NCI-H748 (cell line): ENCODE data around the gene ABHD12B.

Experiments
- DNase-seq: peaks from one replicate; lab custom pipeline; 2025; ENCODE audit not compliant: unreplicated experiment; lab: John Stamatoyannopoulos, UW

The ABHD12B gene, protein sequence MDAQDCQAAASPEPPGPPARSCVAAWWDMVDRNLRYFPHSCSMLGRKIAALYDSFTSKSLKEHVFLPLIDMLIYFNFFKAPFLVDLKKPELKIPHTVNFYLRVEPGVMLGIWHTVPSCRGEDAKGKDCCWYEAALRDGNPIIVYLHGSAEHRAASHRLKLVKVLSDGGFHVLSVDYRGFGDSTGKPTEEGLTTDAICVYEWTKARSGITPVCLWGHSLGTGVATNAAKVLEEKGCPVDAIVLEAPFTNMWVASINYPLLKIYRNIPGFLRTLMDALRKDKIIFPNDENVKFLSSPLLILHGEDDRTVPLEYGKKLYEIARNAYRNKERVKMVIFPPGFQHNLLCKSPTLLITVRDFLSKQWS

GRCh38 chr14:50871914-50872732 lies at the start of gene ABHD12B:
TSS of gene ABHD12B (plus strand) at chr14:50872053. CDS start at chr14:50872175, 122 bp downstream.
- no peak for DNase-seq

DNA sequence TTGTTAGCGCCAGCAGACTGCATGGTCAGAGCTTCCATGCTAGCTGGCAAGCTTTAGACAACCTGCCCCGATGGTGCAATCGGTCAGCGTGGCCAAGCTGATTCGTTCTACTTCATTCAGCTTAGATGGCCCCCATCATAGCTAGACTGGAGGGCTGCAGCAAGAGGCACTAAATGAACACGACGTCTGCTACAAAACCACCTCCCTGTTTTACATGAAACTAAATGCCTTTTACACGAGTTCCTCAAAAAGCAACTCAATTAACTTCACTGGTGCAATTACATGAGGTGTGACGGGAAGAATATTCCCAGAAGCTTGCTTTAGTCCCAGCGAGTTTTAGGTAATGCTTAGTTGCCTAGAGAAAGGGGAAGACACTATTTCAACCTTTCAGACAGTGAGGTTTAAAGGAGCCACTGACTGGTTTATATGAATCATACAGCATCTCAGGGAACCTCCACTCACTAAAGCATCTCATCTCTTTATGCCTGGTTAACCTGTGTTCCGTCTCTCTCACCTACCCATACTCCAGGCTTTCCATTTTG lies 49.3 kb upstream of the ABHD12B start:
- DNase-seq: no peak

DNA sequence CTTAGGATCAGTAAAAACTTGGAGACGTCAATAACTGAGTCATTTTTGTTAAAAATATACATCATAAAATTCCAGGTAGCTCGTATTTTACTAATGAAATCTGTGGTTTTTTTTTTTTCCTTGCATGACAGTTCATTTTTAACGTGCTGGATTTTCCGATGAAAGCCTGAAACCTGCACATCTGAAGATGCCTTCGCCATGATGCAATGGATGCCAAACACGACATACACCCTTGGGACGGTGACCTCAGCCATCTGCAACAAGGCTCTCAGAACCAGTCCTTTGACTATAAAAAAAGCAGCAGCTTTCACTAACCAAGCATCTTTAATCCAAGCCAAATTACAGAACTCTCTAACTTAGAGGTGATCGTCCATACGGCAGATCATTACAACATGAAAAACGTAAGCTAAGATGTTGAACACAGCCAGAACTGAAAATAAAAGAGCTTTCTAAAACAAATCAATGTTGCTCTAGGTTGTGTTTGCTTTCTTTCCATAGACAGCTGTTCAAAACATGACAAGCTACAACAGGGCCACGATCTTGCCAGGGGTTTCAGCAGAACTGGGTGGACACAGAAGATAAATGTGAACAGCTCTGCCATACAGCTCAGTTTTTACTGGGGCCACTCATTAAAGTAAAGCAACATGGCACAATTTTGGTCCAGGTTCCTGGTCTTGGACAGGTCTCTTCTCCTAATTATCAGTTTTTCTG lies 48.6 kb upstream of the ABHD12B start:
- DNase-seq: no peak

DNA sequence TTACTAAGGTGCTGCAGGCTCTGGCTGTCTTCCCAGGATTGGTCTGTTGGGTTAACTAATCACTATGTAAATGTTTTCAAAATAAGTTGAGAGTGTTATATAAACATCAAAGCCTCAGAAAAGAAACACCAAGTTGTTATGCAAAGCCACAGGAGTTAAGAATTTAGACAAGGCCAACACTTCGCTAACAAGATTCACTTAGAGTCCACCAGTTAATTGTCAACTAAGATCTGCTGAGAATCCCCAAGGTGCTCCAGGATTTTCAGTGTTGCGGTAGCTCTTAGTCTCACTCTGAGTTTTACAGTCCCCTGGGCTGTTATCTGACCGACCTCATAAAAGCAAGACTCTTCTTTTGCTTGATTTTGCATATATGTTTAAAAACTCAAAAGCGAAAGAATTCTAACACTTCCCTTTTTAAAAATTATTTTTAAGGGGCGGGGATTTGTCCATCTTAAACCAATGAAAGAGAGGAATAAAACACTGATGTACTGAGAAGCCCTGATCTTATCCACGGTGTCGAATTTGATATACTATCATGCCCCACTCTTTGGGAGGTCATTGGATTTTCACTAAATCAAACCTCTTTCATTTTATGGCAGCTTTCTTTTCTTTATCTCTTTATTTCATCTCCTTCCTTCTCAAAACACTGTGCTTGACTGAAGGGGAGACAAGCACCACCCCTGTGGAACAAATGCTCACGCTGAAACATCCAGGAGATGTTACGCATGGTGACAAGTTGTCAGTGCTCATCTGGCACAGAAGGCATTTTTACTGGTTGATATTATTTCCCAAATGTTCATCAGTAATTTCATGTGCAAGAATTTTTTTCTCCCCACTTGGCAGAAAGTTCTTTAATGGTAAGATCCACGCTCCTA lies 47.9 kb upstream of the ABHD12B start:
- DNase-seq: no peak

DNA sequence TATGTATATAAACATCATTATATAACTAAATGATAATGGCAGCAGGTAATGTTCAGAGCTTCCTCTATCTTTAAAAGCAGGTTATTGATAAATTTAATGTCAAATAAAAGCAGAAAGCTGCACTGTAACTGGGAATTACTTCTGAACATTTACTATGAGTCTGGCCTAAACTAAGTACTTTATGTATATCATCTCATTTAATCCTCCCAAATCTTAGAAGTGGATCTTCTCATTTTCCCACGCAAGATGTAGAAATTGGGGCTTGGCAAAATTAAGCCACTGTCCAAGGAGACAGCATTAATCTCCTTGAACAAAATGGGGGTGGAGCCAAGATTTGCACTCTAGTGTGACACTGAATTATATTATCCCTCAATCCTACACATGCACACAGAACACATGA lies 46.5 kb upstream of the ABHD12B start:
- DNase-seq: no peak

DNA sequence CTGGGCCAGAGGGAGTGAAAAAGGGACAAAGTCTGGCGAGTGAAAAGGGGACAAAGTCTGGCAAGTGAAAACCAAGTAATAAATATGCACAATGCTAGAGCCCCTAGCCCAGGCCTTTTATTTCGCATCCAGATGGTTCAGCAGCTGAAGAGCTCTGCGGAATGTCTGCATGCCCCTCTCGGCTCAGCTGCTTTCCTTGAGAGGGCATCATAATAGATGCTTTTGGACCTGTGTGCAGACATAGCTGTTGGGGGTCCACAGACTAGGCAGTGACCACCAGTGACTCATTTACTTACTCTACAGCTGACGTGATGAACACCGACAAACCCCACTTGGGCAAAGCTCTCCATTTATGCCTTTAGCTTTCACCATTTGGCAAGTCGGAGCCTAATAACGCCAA lies 45.2 kb upstream of the ABHD12B start:
- DNase-seq: no peak

DNA sequence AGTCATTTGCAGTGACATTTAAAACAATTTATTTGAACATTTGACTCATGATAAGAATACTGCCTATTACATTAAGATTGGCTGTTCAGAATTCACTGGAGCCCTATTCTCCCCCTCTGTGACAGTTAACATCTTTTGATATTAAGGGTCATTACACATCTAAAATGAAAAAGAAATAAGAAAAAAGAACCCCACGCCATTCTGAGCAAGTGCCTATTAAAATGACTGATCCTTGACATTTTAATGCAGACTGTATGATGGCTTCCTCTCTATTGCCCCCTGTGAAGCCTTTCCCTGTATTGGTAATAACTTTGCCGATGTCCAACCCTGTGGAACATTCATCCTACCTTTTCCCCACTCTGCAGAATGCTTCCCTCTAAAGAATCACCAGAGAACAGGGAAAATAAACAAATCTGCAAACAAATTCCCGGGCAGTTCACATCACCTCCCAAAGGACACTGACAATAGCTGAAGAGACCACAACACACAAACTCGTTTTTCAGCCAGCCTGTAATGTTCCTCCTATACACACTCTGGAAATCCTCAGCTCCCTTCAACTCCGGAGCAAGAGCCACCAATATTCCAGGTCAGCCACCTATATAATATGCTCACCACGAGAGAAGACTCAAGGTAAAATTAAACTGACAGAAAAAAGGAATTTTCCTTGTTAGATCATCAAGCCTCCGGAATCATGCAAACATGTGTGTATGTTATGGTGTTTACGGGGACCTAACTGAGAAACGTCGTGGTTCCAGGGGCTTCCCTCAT lies 42.9 kb upstream of the ABHD12B start:
- peak; percentile 32 for DNase-seq

DNA sequence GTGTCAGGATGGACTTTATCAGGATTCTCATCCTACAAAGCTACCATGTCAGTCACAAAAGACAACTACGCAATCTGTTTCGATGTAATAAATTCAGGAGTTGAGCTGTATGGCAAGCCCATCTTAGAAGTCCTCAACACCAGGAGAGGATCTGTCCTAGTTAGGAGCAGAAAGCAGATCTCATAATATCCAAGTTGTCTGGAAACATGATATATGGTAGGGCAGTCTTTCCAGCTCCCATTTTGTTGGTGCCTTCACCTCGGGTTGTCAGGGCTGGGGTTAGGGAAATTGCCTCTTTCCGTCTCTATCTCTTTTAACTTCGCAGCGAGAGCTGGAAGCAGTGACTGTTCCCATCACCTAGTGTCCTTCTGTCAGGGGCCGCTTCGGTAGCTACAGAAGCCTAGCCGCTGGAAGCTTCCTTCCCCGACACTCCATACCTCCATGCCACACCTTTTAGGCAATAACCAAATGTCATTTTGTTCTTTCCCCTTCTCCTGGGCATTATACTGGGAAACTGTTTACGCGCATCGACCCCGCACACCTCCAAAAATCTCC lies 42.3 kb upstream of the ABHD12B start:
- DNase-seq: peak; percentile 52

DNA sequence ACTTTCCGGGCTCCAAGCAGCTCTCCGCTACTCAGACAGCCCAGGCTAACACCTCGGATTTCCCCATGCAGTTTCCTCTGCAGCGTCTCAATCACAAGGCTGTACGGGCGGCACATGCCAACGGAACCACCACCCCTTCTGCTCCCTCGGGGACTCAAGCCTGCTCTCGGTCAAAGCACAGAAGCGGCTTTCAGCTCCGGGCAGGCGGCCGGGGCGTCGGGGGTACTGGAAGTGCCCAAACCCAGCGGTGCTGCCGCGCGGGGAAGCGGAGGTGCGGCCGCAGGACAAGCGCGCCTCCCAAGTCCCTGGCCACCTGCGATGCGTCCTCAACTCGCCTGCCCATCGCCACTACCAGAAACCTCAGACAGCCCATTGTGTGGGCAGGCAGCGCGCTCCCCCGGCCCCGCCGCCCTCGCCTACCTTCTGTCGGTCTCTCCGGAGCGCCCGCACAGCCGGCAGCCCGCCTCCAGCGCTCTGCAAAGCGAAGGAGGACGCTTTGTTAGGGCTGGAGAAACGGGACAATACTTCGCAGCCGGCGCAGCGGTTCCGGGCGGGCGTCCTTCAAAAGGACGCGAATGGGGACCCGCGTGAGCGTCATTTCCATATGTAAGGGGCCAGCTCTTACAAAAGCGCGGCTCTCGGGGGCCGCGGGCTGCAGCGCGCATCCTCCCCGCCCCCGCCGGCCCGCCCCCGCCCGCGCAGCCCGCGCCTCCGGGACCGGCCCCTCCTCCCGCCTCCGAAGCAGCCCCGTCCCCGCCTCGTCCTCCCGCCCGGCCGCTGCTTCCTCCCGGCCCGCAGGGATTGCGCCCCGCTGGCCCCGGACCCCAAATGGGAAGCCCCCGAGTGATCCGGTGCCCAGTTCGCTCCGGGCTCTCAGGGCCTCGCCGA lies 41.6 kb upstream of the ABHD12B start:
- DNase-seq: peak; percentile 87

DNA sequence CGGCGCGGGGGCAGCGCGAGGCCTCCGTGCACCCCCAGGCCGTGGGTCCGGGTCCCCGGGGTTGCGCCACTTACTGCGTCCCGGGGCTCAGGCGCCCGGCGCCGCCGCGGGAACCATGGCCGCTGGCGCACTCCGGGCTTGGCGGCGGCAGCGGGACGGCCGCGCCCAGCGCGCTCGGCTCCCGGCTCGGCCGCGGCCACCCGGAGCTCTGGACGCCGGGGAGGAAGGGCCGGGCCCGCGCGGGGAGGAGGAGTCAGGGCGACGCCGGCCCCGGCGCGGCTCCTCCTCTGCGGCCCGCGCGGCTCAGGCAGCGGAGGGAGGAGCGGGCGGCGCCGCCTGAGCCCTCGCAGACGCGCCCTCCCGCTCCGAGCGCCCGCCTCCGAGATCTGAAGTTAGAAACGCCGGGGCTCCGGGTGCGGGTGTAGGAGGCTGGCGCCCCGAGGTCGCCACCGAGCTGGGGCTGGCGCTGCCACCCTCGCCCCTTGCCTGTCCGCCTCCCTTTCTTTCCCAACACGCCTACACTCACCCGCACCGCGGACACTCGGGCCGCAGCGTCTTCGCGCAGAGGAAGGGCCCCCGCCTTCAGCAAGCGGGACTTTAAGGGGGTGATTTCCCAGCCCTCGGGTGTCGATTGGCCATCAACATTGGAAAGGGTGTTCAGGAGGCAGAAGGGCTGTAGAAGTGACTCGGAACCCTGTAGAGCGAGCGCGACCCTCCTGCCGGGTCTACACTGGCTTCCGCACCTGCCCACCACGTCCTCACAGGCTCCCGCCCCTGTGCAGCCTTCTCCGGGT lies 40.7 kb upstream of the ABHD12B start, which contains the start of gene NIN:
NIN (minus strand) TSS at position 231 of the 794 bp plus-strand sequence. CDS start 9,106 bp downstream, outside the sequence.
- DNase-seq: peak; percentile 85

DNA sequence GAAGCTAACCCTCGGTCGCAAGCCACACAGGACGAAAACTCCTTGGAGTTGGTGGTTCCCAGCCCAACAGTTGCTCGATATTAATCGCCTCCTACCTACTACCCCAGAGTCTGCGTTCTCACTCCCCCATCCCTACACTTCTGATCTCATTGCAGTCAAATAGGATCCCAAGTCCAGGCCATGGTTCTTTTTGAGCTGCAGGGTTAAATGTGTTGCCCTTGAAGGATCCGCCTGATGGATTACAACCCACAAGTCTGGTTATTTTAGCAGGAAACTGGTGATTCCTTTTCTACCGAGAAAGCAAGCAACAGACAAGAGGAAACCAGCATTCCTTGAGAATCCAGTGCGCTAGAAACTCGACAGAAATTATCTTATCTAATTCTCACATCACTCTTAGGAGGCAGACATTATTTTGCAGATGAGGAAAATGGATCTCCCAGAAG lies 40.1 kb upstream of the ABHD12B start:
- no peak for DNase-seq

DNA sequence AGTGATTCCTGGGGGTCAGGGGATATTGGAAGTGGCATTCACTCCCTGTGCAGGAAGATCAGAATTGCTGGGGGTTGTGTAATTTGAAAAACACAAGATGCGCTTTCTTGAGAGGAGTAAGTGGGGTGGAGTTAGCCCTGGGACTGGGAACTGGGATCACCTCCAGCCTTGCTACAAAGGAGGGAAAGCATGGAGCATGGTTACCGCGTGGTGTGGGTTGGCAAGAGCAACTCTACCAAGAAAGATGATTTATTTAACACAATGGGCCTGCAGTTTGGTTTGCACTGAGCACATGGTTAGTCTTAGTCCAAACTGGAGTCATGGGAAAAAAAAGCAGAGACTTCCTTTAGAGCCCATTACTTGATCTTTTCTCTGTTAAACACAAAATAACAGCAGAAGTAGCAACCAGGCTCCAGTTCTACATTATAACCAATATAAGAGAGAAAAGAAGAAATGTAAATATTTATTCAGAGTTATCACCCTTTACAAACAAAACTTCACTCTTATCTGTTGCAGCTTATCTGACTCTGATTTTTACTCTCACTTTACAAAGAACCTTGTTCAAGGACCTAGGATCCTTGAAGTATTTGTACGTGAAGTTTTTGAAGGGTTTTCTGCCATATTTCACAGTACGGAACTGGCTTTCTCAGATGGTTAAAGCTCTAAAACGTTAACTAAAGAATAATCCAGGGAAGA lies 38.8 kb upstream of the ABHD12B start:
- DNase-seq: no peak

DNA sequence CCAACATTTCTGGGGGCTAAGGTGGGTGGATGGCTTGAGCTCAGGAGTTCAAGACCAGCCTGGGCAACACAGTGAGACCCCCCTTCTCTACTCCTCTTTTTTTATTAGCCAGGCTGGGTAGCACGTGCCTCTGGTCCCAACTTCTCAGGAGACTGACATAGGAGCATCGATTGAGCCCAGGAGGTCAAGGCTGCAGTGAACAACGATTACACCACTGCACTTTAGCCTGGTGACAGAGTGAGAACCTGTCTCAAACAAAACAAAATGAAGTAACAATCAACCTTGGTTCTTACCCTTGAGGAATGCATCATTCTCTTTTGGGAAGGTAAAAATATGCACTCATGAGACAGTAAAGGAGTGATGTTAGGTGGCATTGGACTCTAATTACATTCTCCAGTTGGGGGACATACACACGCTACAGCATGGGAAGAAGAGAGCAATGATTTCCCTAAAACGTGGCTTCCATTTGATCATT lies 37.0 kb upstream of the ABHD12B start:
- DNase-seq: no peak

DNA sequence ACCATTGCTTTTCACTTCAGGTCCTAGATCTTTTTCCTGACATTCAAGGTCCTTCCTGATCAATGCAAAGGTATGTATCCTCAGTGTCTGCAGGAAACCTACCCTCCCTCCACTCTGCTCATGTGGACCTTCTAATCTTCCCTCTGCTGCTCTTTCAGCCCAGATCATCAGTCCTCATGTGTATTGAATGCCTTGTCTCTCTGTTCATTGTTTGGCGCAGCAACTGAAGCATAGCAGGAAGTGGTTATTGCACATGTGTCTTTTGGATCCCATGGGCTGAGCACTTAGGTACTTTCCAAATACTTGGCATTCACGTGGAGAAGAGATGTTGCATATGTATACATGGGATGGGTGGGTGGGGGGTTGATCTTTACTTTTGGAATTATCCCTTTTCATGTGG lies 36.6 kb upstream of the ABHD12B start:
- DNase-seq: no peak

DNA sequence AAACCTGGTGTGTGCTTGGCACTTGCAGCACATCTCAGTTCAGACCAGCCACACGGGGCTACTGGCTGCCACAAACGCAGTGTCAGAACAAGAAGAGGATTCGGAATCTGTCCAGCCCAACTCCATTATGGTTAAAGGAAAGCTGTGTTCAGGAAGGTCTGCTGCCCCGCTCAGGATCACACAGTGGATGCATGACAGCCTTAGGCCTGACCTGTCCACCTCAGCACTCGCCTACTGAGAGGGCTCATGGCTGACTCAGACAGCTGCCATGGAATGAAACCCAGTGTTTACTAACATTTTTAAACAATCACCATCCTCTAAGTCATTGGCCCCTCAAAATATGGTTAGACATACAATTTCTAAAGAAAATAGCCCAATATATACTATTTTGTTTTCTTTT lies 35.3 kb upstream of the ABHD12B start:
- DNase-seq: no peak

DNA sequence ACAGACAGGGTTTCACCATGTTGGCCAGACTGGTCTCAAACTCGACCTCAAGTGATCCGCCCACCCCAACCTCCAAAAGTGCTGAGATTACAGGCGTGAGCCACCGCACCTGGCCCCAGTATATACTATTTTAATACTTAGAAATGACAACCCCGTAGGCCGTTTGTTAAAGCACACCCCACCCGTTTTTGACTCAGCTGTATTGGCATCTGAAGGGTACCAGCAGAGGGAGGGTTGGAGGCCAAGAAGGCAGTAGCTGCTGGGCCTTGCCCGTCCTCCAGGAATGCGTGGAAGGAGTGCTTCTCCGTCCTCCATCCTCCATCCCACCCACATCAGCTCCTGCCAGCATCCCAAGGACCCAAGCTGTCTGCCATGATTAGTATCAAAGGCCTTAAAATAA lies 34.6 kb upstream of the ABHD12B start:
- DNase-seq: no peak
